HG02970 (cell line): Measurements from ENCODE around the gene MTFP1.
"Not testable (repeated sequence)": the region's sequence is repeated elsewhere in the genome, so short reads cannot be mapped to it uniquely, and the experiment has no call there.

Experiments
- ATAC-seq: cut with Tn5 transposase; IDR thresholded peaks from one replicate; pipeline ENCODE4 v1.9.1; 2021; ENCODE audit warnings: mild to moderate bottlenecking, moderate library complexity, moderate number of reproducible peaks; ENCODE audit not compliant: unreplicated experiment, low FRiP score

MTFP1 gene

DNA sequence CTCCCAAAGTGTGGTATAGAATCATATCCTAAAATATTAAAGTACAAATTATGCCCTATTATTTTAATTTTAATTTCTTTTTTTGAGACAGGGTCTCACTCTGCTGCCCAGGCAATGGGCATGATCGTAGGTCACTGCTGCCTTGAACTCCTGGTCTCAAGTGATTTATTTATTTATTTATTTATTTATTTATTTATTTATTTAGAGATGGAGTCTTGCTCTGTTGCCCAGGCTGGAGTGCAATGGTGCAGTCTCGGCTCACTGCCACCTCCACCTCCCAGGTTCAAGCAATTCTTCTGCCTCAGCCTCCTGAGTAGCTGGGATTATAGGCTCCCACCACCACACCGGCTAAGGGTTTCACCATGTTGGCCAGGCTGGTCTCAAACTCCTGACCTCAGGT lies 24.5 kb upstream of the MTFP1 start:
- ATAC-seq = not testable (repeated sequence)

- no peak for ATAC-seq
Observed at GRCh38 chr22:30402028-30402765, 23.4 kb upstream of the MTFP1 start.

- ATAC-seq = not testable (repeated sequence)
Observed at GRCh38 chr22:30402766-30403104, 22.8 kb upstream of the MTFP1 start.

DNA sequence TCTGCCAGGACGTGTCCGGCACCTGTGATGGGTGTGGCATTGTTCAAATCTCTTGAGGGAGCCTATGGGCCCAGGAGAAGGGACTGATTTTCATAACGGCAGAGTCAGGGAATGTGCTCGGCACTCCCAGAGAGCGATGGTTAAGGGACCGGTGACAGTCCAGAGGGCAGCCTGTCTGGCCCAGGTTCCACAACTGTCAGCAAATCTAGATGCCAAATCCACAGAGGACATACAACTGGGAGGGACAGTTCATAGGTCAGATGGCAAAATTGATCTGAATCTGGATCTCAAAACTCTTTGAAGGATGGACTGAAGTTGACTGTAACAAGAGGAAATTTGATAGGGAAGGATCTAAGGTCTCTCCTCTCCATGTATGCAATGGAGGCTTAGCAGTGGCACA lies 21.3 kb upstream of the MTFP1 start:
- no peak for ATAC-seq

DNA sequence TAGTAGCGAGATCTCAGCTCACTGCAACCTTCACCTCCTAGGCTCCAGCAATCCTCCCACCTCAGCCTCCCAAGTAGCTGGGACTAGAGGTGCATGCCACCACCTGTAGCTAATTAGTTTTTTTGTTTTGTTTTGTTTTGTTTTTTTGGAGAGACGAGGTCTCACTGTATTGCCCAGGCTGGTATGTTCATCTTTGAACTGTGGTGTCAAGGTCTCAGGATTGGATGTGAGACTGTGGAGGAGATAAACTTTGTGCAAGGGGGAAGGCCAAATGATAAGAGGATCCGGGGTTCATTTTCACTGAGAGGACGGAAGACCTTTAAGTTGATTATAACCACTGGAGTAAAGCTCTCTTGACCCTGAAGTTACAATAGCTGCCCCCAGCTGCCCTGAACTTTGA lies 19.8 kb upstream of the MTFP1 start:
- no peak for ATAC-seq

DNA sequence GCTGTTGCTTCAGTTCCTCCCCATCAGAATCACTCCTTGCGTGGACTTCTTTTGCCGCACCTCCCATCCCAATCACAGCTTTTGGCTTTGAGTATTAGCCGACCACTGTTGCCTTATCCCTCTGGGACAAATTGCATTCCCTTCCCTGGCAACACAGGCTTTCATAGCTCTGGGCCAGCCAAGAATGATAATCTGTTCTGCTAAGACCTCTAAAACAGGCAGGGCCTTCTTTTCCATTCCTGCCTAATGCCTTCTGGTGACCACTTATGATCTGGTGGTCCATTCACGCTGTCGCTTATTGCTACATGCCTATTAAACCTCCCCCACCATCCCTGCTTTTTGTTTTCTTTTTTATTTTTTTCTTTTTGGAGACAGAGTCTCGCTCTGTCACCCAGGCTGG lies 19.2 kb upstream of the MTFP1 start:
- ATAC-seq = no peak

DNA sequence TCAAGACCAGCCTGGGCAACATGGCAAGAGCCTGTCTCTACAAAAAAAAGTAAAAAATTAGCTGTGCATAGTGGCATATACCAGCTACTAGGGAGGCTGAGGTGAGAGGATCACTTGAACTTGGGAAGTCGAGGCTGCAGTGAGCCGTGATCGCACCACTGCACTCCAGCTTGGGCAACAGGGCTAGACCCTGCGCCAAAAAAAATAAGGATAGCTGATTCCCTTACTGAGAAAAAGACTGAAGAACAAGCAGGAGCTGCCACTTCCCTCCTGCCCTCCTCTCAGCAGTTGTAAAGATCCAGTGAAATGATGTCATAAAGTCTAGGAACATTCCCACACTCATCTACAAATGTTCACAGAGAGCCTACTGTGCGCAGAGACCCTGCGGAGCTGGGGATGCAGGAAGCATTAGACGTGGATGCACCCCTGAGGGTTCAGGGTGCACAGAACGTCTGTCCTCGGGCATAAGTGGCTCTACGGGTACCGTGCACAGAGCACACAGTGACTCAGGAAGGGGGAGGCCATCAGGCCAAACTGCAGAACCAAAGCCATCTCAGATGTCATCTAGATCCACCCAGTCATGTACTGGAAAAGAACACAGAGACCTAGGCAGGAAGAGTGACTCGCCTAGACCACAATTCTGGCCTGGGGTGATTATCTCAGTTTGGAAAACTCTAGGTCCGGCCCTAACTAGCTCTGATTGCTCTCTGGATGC lies 17.0 kb upstream of the MTFP1 start:
- ATAC-seq = no peak

GRCh38 chr22:30411780-30412179 lies 13.8 kb upstream of the MTFP1 start:
- no peak for ATAC-seq

DNA sequence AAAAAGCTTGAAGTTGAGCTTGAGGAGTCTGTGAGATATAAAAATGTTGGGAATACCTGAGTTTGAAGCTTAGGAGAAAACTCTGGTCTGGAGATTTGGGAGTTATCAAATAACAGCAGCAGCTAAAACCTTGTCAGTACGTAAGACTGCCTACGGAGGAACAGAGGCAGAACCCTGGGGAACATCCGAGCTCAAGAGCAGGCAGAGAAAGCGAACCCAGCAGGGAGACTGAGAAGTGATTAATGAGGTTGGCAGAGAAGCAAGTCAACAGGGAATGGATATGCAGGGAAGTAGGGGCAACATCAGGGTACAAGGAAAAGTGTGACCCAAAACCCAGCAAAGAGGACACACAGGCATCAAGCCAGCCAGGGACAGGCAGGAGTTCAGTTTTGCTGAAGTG lies 12.6 kb upstream of the MTFP1 start:
- ATAC-seq = no peak

GRCh38 chr22:30413745-30414524 lies 11.6 kb upstream of the MTFP1 start:
- ATAC-seq = no peak

- no peak for ATAC-seq
Observed at GRCh38 chr22:30414525-30415047, 11.0 kb upstream of the MTFP1 start.

DNA sequence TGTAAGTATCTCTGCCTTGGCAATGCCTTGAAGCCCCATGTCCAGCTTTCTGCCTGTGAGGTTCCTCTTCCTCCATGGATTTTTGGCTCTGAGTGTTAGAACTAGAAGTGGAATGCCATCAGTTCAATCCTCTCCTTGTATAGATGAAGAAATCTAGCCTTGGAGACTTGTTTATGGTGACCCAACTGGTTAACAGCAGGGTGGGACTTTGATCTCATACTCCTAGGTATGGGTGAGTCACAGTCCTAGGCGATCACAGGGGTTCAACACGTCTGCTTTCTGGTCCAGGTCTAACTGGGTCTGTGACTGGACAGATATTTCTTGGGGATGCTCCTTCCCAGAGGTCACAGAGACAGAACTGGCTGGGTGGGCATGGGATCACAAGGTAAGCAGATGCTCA lies 9.2 kb upstream of the MTFP1 start:
- no peak for ATAC-seq

DNA sequence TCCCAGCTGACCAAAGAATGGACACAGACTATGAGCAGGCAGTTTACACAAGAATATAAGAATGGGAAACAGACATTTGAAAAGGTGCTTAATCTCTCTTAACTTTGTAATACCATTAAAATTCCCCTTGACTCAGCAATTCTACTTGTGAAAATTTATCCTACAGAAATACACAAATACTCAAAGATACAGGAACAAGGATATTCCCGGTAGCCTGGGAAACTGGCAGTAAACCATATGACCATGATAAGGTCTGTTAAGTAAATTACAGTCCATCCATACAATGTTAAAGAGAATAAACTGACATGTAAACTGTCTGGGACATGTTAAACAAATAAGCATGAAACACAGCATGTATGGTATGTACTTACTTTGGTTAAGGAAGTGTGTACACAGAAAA lies 8.7 kb upstream of the MTFP1 start:
- no peak for ATAC-seq

- ATAC-seq = no peak
Observed at GRCh38 chr22:30420347-30421125, 5.0 kb upstream of the MTFP1 start.

DNA sequence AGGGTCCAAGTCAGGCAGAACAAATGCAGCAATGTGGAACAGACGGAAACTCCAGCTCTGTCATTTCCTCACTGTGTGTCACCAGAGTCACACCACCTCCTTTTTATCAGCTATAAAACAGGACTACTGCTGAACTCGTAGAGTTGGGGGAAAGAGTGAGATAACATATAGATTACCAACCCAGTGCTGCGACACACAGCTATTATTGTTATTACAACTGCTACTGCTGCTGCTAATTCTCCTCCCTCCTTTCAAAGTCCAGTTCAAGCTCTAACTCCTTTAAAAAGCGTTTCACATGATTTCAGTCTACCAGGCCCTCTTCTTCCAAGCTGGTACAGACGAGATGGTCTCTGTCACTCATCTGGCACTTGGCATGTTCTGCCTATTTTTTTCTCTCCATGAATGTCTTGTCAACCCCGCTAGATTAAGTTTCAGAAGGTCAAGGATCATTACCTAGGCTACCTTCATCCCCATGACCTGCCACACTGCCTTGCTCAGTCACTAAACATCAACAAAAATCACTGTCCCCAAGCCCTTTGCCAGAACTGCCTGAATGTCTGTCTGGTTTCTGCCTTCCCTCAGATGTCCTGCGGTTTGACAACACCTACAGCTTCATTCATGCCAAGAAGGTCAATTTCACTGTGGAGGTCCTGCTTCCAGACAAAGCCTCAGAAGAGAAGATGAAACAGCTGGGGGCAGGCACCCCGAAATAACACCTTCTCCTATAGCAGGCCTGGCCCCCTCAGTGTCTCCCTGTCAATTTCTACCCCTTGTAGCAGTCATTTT lies 3.7 kb upstream of the MTFP1 start:
- ATAC-seq = no peak

DNA sequence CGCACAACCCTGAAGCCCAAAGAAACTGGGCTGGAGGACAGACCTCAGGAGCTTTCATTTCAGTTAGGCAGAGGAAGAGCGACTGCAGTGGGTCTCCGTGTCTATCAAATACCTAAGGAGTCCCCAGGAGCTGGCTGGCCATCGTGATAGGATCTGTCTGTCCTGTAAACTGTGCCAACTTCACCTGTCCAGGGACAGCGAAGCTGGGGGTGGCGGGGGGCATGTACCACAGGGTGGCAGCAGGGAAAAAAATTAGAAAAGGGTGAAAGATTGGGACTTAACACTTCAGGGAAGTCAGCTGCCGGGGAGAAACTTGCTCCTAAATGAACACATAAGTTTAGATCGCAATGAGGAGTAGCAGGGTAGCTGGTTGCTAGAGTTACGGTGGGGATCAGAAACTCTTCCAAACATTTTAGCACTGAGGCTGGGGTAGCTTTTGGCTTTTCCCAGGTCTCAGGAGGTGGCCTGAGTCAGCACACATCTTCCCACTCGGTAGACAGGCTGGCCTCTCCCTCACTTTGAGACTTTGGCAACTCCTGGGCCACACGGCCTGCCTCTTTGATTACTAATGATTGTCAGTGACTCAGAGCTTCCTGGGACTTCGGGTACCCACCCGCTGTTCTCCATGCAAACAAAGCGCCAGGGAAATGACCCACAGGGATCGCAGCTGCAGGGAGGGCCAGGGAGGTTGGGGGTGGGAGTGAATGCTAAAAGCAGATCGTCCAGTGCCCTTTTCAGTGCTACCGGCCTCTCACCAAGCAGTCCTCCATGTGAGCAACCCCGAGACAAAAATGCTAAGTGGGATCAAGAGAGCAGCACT lies 2.9 kb upstream of the MTFP1 start:
- no peak for ATAC-seq

DNA sequence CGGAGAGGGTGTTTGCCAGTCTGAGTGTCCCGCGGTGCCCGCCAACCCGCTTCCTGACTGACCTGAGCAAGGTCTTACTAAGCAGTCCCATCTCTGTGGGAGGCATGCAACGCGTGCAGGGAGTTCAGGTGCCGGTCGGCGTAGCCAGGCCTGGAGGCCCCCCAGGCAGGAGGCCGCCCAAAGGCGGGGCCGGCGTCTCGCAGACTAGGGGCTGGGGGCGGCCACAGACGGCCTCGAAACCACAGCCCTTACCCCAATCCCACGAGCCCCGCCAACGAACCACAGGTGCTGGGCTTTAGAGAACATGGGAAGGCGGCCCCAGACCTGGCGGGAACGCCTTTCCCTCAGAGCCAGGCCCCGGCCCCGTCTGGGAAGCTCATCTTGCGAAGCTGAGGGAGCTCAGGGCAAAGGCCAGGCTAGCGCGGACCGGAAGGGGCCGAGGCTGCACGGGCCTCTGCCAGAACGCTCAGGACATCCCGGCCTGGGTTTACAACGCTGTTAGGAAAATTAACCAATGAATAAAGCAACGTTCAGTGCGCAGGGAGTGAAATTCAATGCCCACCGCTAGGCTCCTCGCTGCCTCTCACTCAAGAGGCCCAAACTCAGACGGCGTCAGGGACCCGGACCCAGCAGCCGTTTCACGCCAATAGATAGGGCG lies 2.1 kb upstream of the MTFP1 start:
- ATAC-seq = peak; percentile 32

GRCh38 chr22:30423959-30424533 lies 1.5 kb upstream of the MTFP1 start:
- peak; percentile 86 for ATAC-seq
